ENCODE results near the gene SHC3. TPM values are rescaled to one million over a fixed set of nuclear protein-coding genes. Genes with fewer than 3 reads are reported as not detected.

SHC3 gene
- total RNA-seq, 1 experiment from 2014 or later: 1.8 TPM

- Mint-ChIP-seq H3K4me1 (peaks cover 18 to 24% of the 10 kb centered on the region in 2 experiments), H3K36me3 (ENCODE audit: insufficient read depth in 1 of 3, low read depth in 3 of 3) (peaks cover 0 to 2% (median 0%) of the 10 kb centered on the region in 3 experiments; a peak in 2 of 7 replicates), H3K27ac (no peak overlapping the region), H3K27me3 (ENCODE audit: low read depth) (no peaks in the 10 kb centered on the region), H3K9me3 (no peaks in the 10 kb centered on the region), H3K4me3 (no peak overlapping the region)
- Histone ChIP-seq H3K79me1 (ENCODE audit: insufficient read depth, low read depth, low read length, poor library complexity, severe bottlenecking) (no peaks in the 10 kb centered on the region), H4K20me1 (ENCODE audit: control insufficient read depth, insufficient read depth, insufficient read length) (no peaks in the 10 kb centered on the region), H2BK120ac (ENCODE audit: low read depth, low read length, poor library complexity, severe bottlenecking) (no peak overlapping the region), H3K23me2 (ENCODE audit: insufficient read length, low read depth, low read length, poor library complexity, severe bottlenecking) (no peaks in the 10 kb centered on the region), H3K4ac (ENCODE audit: low read depth, low read length) (no peak overlapping the region), H2AK5ac (ENCODE audit: insufficient read length, low read length) (no peak overlapping the region), H3K9me3 (ENCODE audit: control insufficient read depth, low read depth, low read length) (no peaks in the 10 kb centered on the region), H3T11ph (ENCODE audit: low read length) (no peak overlapping the region), H3K23ac (ENCODE audit: insufficient read length, low read depth, low read length) (no peak overlapping the region), H4K5ac (ENCODE audit: insufficient read length, low read depth, low read length) (no peak overlapping the region), H3K56ac (ENCODE audit: insufficient read length, low read depth, low read length) (no peak overlapping the region), H3K9ac (ENCODE audit: extremely low read depth, insufficient read length, low read length) (no peak overlapping the region), H4K91ac (ENCODE audit: insufficient read length, low read depth, low read length) (no peak overlapping the region), H2BK5ac (ENCODE audit: insufficient read length, low read length) (no peak overlapping the region), H3K4me1 (ENCODE audit: insufficient read depth, low read length) (peaks cover 14% of the 10 kb centered on the region), H2BK15ac (ENCODE audit: low read depth, low read length) (no peak overlapping the region), H3K4me2 (ENCODE audit: insufficient read depth, insufficient read length, low read length) (no peak overlapping the region), H3K79me2 (ENCODE audit: insufficient read depth, low read length) (no peaks in the 10 kb centered on the region), H3K27me3 (ENCODE audit: insufficient read depth, low read length) (no peaks in the 10 kb centered on the region), H2BK12ac (ENCODE audit: insufficient read length, low read depth, low read length) (no peak overlapping the region), H3K18ac (ENCODE audit: insufficient read length, low read depth, low read length) (no peak overlapping the region), H3K14ac (ENCODE audit: insufficient read depth, low read length) (no peak overlapping the region), H4K8ac (replicated peaks; ENCODE audit: insufficient read length, low read depth, low read length) (no peak overlapping the region), H2AFZ (ENCODE audit: low read length) (no peak overlapping the region), H2BK20ac (ENCODE audit: low read depth, low read length, poor library complexity, severe bottlenecking) (no peak overlapping the region), H3K27ac (ENCODE audit: insufficient read length, low read depth, low read length) (no peak overlapping the region)
- DNase-seq: no peak
- WGBS (ENCODE audit: extremely low coverage, insufficient read length, low lambda C conversion rate): no CpG with 5 or more reads among the region's 2 CpGs
- TF ChIP-seq CTCF (conservative IDR thresholded peaks at IDR 0.05): no peak
Measured at GRCh38 chr9:89144238-89144637, 34.4 kb downstream of the SHC3 start.

Measured in H9 (cell line).